Transverse colon (tissue), 4 donors: ENCODE data around the gene TBL1X. TPM values are rescaled to one million over a fixed set of nuclear protein-coding genes. Genes with fewer than 3 reads are reported as not detected.
"Not testable (repeated sequence)": the region's sequence is repeated elsewhere in the genome, so short reads cannot be mapped to it uniquely, and the experiment has no call there.

Source experiments
- DNase-seq: peaks from one replicate; pipeline ENCODE4 v3.0.0-alpha.2; 2019
- H3K27ac ChIP-seq, 4 donors: fragments of 200-600 bp; sonication (generic); 2 replicates each; pipeline ENCODE4 v1.5.1; 2016 to 2018; ENCODE audit warnings: inconsistent platforms in 4 of 4
- H3K27me3 ChIP-seq: fragments of 200-600 bp; sonication (generic); 2 replicates; pipeline ENCODE4 v1.5.1; 2017; ENCODE audit warnings: inconsistent platforms
- H3K36me3 ChIP-seq, 4 donors: fragments of 200-600 bp; sonication (generic); 2 replicates each; pipeline ENCODE4 v1.5.1; 2017 to 2019; ENCODE audit warnings: inconsistent platforms in 4 of 4
- H3K4me1 ChIP-seq, 4 donors: fragments of 200-600 bp; sonication (generic); 2 replicates each; pipeline ENCODE4 v1.5.1; 2017 to 2020; ENCODE audit warnings: inconsistent platforms in 4 of 4
- H3K4me3 ChIP-seq, 4 donors: fragments of 200-600 bp; sonication (generic); 1 replicate in 1 of 4; 2 replicates in 3 of 4; pipeline versions ENCODE4 v1.5.1 to v1.6.1; 2017 to 2019; ENCODE audit warnings: inconsistent platforms in 4 of 4
- H3K9me3 ChIP-seq, 2 donors: fragments of 200-600 bp; sonication (generic); 2 replicates each; pipeline ENCODE4 v1.5.1; 2017 to 2019; ENCODE audit warnings: inconsistent platforms in 2 of 2
- CTCF ChIP-seq, 5 experiments: fragments of 200-600 bp in 3 of 5; fragments of 450-650 bp in 2 of 5; sonication (generic) in 3 of 5; IDR thresholded peaks; 1 replicate in 2 of 5; 2 replicates in 3 of 5; pipeline ENCODE4 v1.5.1; 2016 to 2017; ENCODE audit warnings: antibody characterized with exemption in 5 of 5, inconsistent platforms in 3 of 5, mild to moderate bottlenecking in 2 of 5, moderate library complexity in 1 of 5
- EP300 ChIP-seq: sonication (generic); formaldehyde crosslinking; IDR thresholded peaks from one replicate; pipeline ENCODE4 v1.6.1; 2017; ENCODE audit warnings: antibody characterized with exemption, low read depth
- POLR2A ChIP-seq: fragments of 450-650 bp; IDR thresholded peaks from one replicate; pipeline ENCODE4 v1.6.1; 2016; ENCODE audit warnings: antibody characterized with exemption, mild to moderate bottlenecking, moderate library complexity
- POLR2AphosphoS5 ChIP-seq, 3 donors: sonication (generic); formaldehyde crosslinking; IDR thresholded peaks; one replicate each; pipeline ENCODE4 v1.6.1; 2016; ENCODE audit warnings: antibody characterized with exemption in 3 of 3
- WGBS, 2 donors: methylation state at CpG; one replicate each; pipeline ENCODE4 v1.1.5; 2018; ENCODE audit warnings: low coverage in 1 of 2; 5-methylcytosine and 5-hydroxymethylcytosine counted together
- in situ Hi-C, 4 donors: fragments of 200-750 bp; cut with MboI; loops; one replicate each; pipeline versions ENCODE4 v1.15.0 to v1.15.1; 2017; ENCODE audit warnings: low sequenced_read_pairs in 3 of 4, low pct_ligation_motif_present in 1 of 4, low pct_unique_long_range_greater_than_20kb in 1 of 4
- intact Hi-C: fragments of 100-400 bp; cut with DNase I; formaldehyde crosslinking; loops from one replicate; pipeline ENCODE4 v1.15.1; 2023; ENCODE audit warnings: low total_unique reads
- total RNA-seq, 4 donors: library from RNA; depleted of rRNA; stranded (reverse); fragments of >200 nt; gene quantifications; one replicate each; pipeline ENCODE4 v1.1.0, GENCODE V29; 2016

The TBL1X gene
- total RNA-seq, 4 donors from 2014 or later: 3.4 to 16.8 (median 13.0) TPM

- H3K9me3 ChIP-seq: no peaks in the 10 kb centered on the region
- in situ Hi-C loops: no loop called here
- no peak overlapping the region for H3K27ac ChIP-seq
- WGBS, 2 donors: 56% methylated on average over 3 of the region's 3 CpGs; no CpG with 5 or more reads in 1 of the 2 donors
- no peaks in the 10 kb centered on the region for H3K36me3 ChIP-seq
- TF ChIP-seq CTCF (IDR thresholded peaks at IDR 0.05): no peak
- TF ChIP-seq POLR2AphosphoS5 (IDR thresholded peaks at IDR 0.05): no peak
- no peak for TF ChIP-seq POLR2A
- TF ChIP-seq EP300: no peak
- DNase-seq: no peak
- no peaks in the 10 kb centered on the region for H3K4me1 ChIP-seq
- no peaks in the 10 kb centered on the region for H3K27me3 ChIP-seq
- intact Hi-C loops: no loop called here
- H3K4me3 ChIP-seq: no peak overlapping the region
These were observed 31.3 kb upstream of the TBL1X start for GRCh38 chrX:9433596-9433995.

GRCh38 chrX:9434051-9434550 is 30.8 kb upstream of the TBL1X start:
- Histone ChIP-seq H3K4me3 (no peak overlapping the region), H3K4me1 (no peaks in the 10 kb centered on the region), H3K36me3 (no peaks in the 10 kb centered on the region), H3K27ac (no peak overlapping the region), H3K9me3 (no peaks in the 10 kb centered on the region), H3K27me3 (no peaks in the 10 kb centered on the region)
- in situ Hi-C loops: no loop called here
- TF ChIP-seq POLR2AphosphoS5 (IDR thresholded peaks at IDR 0.05) (no peak), POLR2A (no peak), CTCF (IDR thresholded peaks at IDR 0.05) (no peak), EP300 (no peak)
- no peak for DNase-seq
- WGBS, 2 donors: 51 to 74% methylated on average over 3 of the region's 3 CpGs
- intact Hi-C loops: no loop called here

- intact Hi-C loops, H3K27ac ChIP-seq, H3K36me3 ChIP-seq, DNase-seq, in situ Hi-C loops, H3K4me1 ChIP-seq, H3K4me3 ChIP-seq, H3K9me3 ChIP-seq, H3K27me3 ChIP-seq: not testable (repeated sequence)
- 70% methylated on average over 2 of the region's 2 CpGs; no CpG with 5 or more reads in 1 of the 2 donors for WGBS, 2 donors
These were observed 29.8 kb upstream of the TBL1X start for GRCh38 chrX:9435086-9435485.

GRCh38 chrX:9436812-9437211 is 28.0 kb upstream of the TBL1X start:
- 62% methylated on average over 1 of the region's 1 CpG; no CpG with 5 or more reads in 1 of the 2 donors for WGBS, 2 donors

More at GRCh38 chrX:9436812-9437211, 28.0 kb upstream of the TBL1X start:
- H3K27me3 ChIP-seq: no peaks in the 10 kb centered on the region
- in situ Hi-C loops: no loop called here
- intact Hi-C loops: no loop called here
- no peaks in the 10 kb centered on the region for H3K9me3 ChIP-seq
- TF ChIP-seq POLR2AphosphoS5 (IDR thresholded peaks at IDR 0.05) (no peak), POLR2A (no peak), CTCF (IDR thresholded peaks at IDR 0.05) (no peak), EP300 (no peak)
- no peak overlapping the region for H3K27ac ChIP-seq
- DNase-seq: no peak
- H3K4me1 ChIP-seq: no peaks in the 10 kb centered on the region
- no peaks in the 10 kb centered on the region for H3K36me3 ChIP-seq
- no peak overlapping the region for H3K4me3 ChIP-seq
